ENCODE data around the gene PLEKHG5.
"Not testable (repeated sequence)": the region's sequence is repeated elsewhere in the genome, so short reads cannot be mapped to it uniquely, and the experiment has no call there.

- not testable (repeated sequence) for TF ChIP-seq CTCF (conservative IDR thresholded peaks at IDR 0.05); ZFX (IDR thresholded peaks at IDR 0.05)
Observed at GRCh38 chr1:6450486-6450885, 41.0 kb downstream of the PLEKHG5 start.
